Body of pancreas (tissue), 4 donors: Measurements from ENCODE around the gene MAPK14.

Experiments
- POLR2A ChIP-seq, 3 donors: fragments of 450-650 bp; IDR thresholded peaks; one replicate each; pipeline ENCODE4 v1.6.1; 2016; ENCODE audit warnings: antibody characterized with exemption in 3 of 3, mild to moderate bottlenecking in 2 of 3
- TF ChIP-seq, protein P1 (sequence below), 7 experiments: fragments of 450-650 bp in 4 of 7; fragments of 200-600 bp in 3 of 7; sonication (generic) in 3 of 7; IDR thresholded peaks; one replicate each; pipeline ENCODE4 v1.5.1; 2016 to 2019; ENCODE audit warnings: antibody characterized with exemption in 7 of 7

GRCh38 chr6:36082318-36082717 is 54.7 kb downstream of the MAPK14 start:
- TF ChIP-seq, protein P1, sequence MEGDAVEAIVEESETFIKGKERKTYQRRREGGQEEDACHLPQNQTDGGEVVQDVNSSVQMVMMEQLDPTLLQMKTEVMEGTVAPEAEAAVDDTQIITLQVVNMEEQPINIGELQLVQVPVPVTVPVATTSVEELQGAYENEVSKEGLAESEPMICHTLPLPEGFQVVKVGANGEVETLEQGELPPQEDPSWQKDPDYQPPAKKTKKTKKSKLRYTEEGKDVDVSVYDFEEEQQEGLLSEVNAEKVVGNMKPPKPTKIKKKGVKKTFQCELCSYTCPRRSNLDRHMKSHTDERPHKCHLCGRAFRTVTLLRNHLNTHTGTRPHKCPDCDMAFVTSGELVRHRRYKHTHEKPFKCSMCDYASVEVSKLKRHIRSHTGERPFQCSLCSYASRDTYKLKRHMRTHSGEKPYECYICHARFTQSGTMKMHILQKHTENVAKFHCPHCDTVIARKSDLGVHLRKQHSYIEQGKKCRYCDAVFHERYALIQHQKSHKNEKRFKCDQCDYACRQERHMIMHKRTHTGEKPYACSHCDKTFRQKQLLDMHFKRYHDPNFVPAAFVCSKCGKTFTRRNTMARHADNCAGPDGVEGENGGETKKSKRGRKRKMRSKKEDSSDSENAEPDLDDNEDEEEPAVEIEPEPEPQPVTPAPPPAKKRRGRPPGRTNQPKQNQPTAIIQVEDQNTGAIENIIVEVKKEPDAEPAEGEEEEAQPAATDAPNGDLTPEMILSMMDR (IDR thresholded peaks at IDR 0.05): no peak
- no peak for TF ChIP-seq POLR2A (IDR thresholded peaks at IDR 0.05)
